GM21619 (cell line): ENCODE data around the gene CAMK2G.
"Not testable (repeated sequence)": the region's sequence is repeated elsewhere in the genome, so short reads cannot be mapped to it uniquely, and the experiment has no call there.

ENCODE experiments used
- ATAC-seq: cut with Tn5 transposase; IDR thresholded peaks from one replicate; pipeline ENCODE4 v1.9.1; 2021; ENCODE audit not compliant: unreplicated experiment

Gene CAMK2G

GRCh38 chr10:73874267-73875138, at the start of gene CAMK2G:
Gene CAMK2G, minus strand, starts transcription at chr10:73874555. Its CDS starts 94 bp downstream, at chr10:73874461.
- peak; percentile 76 for ATAC-seq

GRCh38 chr10:73922864-73923133, 48.4 kb upstream of the CAMK2G start:
- no peak for ATAC-seq

- ATAC-seq, result no peak
Observed at GRCh38 chr10:73922007-73922863, 47.9 kb upstream of the CAMK2G start.

- ATAC-seq, result no peak
Observed at GRCh38 chr10:73920089-73920488, 45.7 kb upstream of the CAMK2G start.

GRCh38 chr10:73919481-73919880, 45.1 kb upstream of the CAMK2G start:
- ATAC-seq, result not testable (repeated sequence)

- ATAC-seq, result no peak
Observed at GRCh38 chr10:73917566-73918305, 43.4 kb upstream of the CAMK2G start.

GRCh38 chr10:73916761-73917470, 42.6 kb upstream of the CAMK2G start:
- no peak for ATAC-seq

- ATAC-seq, result no peak
Observed at GRCh38 chr10:73915206-73915851, 41.0 kb upstream of the CAMK2G start.

- ATAC-seq, result no peak
Observed at GRCh38 chr10:73914036-73914435, 39.7 kb upstream of the CAMK2G start.

- ATAC-seq, result no peak
Observed at GRCh38 chr10:73911553-73912004, 37.2 kb upstream of the CAMK2G start.

GRCh38 chr10:73910764-73911552, 36.6 kb upstream of the CAMK2G start, which contains the start of gene PLAU:
Gene PLAU, plus strand, starts transcription at chr10:73911132. Its CDS starts 424 bp downstream, at chr10:73911556.
- no peak for ATAC-seq

- no peak for ATAC-seq
Observed at GRCh38 chr10:73910401-73910763, 36.0 kb upstream of the CAMK2G start.

- ATAC-seq, result no peak
Observed at GRCh38 chr10:73909540-73910115, 35.3 kb upstream of the CAMK2G start.

- ATAC-seq, result peak; percentile 47
Observed at GRCh38 chr10:73908853-73909539, 34.6 kb upstream of the CAMK2G start.

- no peak for ATAC-seq
Observed at GRCh38 chr10:73907841-73908517, 33.6 kb upstream of the CAMK2G start.

- ATAC-seq, result no peak
Observed at GRCh38 chr10:73906524-73907447, 32.4 kb upstream of the CAMK2G start.
